HEK293T (cell line): ENCODE results near the gene FMN2.

ENCODE experiments used
- CTBP1 ChIP-seq: fragments of 450-650 bp; IDR thresholded peaks from 2 replicates; pipeline ENCODE4 v1.6.1; 2016; ENCODE audit warnings: borderline replicate concordance
- ELF4 ChIP-seq: fragments of 450-650 bp; IDR thresholded peaks from 2 replicates; pipeline ENCODE4 v1.6.1; 2017; ENCODE audit warnings: antibody characterized with exemption
- FOXA1 ChIP-seq: fragments of 450-650 bp; IDR thresholded peaks from 2 replicates; pipeline ENCODE4 v1.6.1; 2016; ENCODE audit warnings: mild to moderate bottlenecking
- FOXK2 ChIP-seq: fragments of 450-650 bp; IDR thresholded peaks from 2 replicates; pipeline ENCODE4 v1.6.1; 2016; ENCODE audit warnings: mild to moderate bottlenecking
- FOXM1 ChIP-seq: fragments of 450-650 bp; IDR thresholded peaks from 2 replicates; pipeline ENCODE4 v1.6.1; 2017; ENCODE audit warnings: mild to moderate bottlenecking, borderline replicate concordance
- NFRKB ChIP-seq: fragments of 450-650 bp; IDR thresholded peaks from 2 replicates; pipeline ENCODE4 v1.6.1; 2016; ENCODE audit warnings: mild to moderate bottlenecking, moderate library complexity
- TARDBP ChIP-seq: fragments of 450-650 bp; IDR thresholded peaks from 2 replicates; pipeline ENCODE4 v1.6.1; 2016
- ZNF384 ChIP-seq: fragments of 450-650 bp; IDR thresholded peaks from 2 replicates; pipeline ENCODE4 v1.6.1; 2016

DNA sequence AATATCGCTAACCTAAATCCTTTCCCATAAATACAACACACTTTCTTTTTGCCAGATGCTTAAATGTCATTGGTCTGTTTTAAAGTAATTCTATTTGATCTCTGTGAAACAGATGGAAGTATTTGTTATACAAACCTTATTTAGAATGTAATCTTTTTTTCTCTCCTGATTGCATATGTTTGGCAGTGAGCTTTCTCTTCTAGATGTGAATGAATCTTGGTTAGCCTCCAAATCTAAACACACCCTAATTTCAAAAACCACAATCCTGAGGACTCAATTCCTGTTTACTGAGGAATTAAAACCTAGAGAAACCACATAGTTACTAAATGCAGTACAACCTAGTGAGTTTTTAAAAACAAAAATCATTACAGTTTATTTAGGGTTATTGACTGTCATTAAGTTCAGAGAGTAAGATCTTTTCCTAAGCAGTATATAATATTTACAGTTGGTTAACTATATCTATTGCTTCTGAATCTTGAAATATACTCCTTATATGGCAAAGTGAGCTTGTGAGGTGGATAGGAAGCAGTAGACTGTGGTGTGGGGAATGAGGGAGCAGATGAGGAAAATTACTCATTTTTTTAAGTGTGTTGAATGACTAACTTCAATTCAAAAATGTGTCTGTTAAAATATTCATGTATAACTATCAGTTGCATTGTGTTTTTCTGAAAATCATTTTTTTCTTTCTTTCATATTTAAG lies 218.7 kb downstream of the FMN2 start:
- no peak for TF ChIP-seq FOXM1
- TF ChIP-seq FOXK2: no peak
- no peak for TF ChIP-seq FOXA1
- no peak for TF ChIP-seq TARDBP
- TF ChIP-seq NFRKB: no peak
- no peak for TF ChIP-seq CTBP1
- no peak for TF ChIP-seq ELF4
- no peak for TF ChIP-seq ZNF384
